Stimulated activated CD8-positive, alpha-beta memory T cell treated with anti-CD3 and anti-CD28 coated beads, Interleukin-15, amount 100 ng/mL, for 1 hour (primary cell): ENCODE measurements around the gene FAM161A.

Experiments
- DNase-seq: peaks from one replicate; pipeline ENCODE4 v3.0.0-alpha.2; 2020; ENCODE audit warnings: low read depth

FAM161A gene

GRCh38 chr2:61785583-61785982 lies 68.3 kb downstream of the FAM161A start:
- no peak for DNase-seq

GRCh38 chr2:61784643-61785042 lies 69.2 kb downstream of the FAM161A start:
- no peak for DNase-seq

GRCh38 chr2:61775956-61776570 lies 77.8 kb downstream of the FAM161A start:
- no peak for DNase-seq
